GM12872 (cell line): ENCODE results near the gene DYNC1LI2.
A peak's percentile ranks its signal among the peaks of the same experiment; 100 is the strongest.

Experiments
- TF ChIP-seq, protein P1 (sequence below): IDR thresholded peaks from 3 replicates; pipeline ENCODE4 v1.5.1; 2011; ENCODE audit warnings: low read depth, mild to moderate bottlenecking, low read length, moderate library complexity; ENCODE audit not compliant: insufficient read depth

DYNC1LI2 gene

GRCh38 chr16:66703406-66704215 is 47.8 kb downstream of the DYNC1LI2 start:
- TF ChIP-seq, protein P1, sequence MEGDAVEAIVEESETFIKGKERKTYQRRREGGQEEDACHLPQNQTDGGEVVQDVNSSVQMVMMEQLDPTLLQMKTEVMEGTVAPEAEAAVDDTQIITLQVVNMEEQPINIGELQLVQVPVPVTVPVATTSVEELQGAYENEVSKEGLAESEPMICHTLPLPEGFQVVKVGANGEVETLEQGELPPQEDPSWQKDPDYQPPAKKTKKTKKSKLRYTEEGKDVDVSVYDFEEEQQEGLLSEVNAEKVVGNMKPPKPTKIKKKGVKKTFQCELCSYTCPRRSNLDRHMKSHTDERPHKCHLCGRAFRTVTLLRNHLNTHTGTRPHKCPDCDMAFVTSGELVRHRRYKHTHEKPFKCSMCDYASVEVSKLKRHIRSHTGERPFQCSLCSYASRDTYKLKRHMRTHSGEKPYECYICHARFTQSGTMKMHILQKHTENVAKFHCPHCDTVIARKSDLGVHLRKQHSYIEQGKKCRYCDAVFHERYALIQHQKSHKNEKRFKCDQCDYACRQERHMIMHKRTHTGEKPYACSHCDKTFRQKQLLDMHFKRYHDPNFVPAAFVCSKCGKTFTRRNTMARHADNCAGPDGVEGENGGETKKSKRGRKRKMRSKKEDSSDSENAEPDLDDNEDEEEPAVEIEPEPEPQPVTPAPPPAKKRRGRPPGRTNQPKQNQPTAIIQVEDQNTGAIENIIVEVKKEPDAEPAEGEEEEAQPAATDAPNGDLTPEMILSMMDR = no peak

- TF ChIP-seq, protein P1 = no peak
These were observed 49.9 kb downstream of the DYNC1LI2 start for GRCh38 chr16:66701516-66701915.

DNA sequence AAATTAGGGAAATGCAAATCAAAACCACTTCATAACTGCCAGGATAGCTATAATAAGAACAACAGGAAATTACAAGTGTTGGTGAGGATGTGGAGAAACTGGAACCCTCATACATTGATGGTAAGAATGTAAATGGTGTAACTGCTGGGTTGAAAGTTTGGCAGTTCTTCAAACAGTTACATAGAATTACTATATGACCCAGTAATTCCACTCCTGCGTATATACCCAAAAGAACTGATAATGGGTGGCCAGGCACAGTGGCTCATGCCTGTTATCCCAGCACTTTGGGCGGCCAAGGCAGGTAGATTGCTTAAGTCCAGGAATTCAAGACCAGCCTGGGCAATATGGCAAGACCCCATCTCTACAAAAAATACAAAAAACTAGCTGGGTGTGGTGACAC is 50.4 kb downstream of the DYNC1LI2 start:
- TF ChIP-seq, protein P1 = no peak

- TF ChIP-seq, protein P1 = no peak
These were observed 51.5 kb downstream of the DYNC1LI2 start for GRCh38 chr16:66699898-66700297.

DNA sequence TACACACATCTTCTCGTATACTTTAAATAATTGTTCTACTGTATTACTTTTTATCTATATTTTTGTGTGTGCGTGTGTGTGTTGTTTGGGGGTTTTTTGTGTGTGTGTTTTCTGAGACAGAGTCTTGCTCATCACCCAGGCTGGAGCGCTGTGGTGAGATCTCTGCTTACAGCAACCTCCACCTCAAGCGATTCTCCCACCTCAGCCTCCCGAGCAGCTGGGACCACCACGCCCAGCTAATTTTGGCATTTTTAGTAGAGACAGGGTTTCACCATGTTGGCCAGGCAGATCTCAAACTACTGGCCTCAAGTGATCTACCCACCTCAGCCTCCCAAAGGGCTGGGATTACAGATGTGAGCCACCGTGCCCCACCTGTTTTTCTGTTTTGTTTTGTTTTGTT is 53.4 kb downstream of the DYNC1LI2 start:
- TF ChIP-seq, protein P1 = no peak

DNA sequence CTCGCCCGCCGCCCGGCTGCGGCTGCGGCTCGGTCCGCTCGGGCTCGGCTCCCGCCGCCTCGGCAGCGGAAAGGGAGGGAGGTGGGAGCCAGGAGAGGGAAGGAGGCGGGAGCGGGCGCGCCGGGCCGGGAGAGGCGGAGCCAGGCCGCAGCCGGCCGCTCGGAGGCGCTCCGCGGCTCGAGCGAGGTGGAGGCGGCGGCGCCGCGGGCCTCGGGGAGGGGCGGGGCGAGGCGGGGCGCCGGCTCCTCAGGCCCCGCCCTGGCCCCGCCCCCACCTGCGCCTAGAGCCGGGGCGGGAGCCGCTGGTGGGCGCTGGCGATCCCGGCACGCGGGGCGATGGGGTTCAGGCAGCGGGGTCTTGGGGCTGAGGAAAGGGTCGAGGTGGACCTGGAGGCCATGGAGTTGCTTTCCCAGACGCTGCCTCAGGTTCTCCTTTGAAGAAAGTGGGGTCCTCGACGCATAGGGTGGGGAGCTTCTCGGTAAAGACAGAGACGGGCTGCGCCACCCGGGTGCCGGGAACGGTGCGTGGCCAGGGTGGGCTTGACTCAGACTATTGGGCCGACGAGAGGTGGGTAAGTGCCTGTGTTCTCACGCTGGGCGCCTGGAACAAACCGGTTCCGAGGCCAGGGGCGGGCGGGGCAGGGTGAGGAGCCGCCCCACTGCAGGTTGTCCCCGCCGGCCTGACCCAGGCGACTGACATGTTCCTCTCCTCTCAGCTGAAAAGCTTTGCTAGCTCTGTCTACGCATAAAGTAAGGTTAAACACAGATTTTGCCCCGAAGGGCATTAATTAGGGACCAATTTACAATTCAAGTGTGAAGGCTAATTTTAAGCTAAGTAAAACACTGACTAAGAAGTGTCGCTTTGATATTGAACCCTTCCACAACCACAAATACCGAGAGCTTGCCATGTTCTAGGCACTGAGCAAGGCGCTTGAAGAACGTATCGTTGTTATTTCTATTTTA is 54.5 kb downstream of the DYNC1LI2 start, which contains the start of gene CMTM4:
Gene CMTM4 (minus strand): TSS at position 75 of the 962 bp plus-strand sequence. CDS start 218 bp downstream, outside the sequence.
- TF ChIP-seq, protein P1 = peak; percentile 26; the same call in 2 of the 3 replicates
